ENCODE results near the gene C16orf92. TPM values are rescaled to one million over a fixed set of nuclear protein-coding genes. Genes with fewer than 3 reads are reported as not detected.

Gene C16orf92
- total and polyA plus RNA-seq, 5 donors = not detected

Other genes starting within 250 kb of the C16orf92 start
- gene ZG16, start 244.9 kb upstream of the C16orf92 start, total RNA-seq = not detected
- not detected for gene ZG16, start 244.9 kb upstream of the C16orf92 start, polyA plus RNA-seq
- gene KIF22, start 232.4 kb upstream of the C16orf92 start, total RNA-seq = 10 to 100 TPM; 19.0 to 53.8 (median 41.6) TPM
- 89.6 TPM for gene KIF22, start 232.4 kb upstream of the C16orf92 start, polyA plus RNA-seq
- gene MAZ, start 216.7 kb upstream of the C16orf92 start, total RNA-seq = 100 to 1,000 TPM in 3 of 4 donors, 10 to 100 TPM in 1; 82.3 to 113 (median 104) TPM
- 69.3 TPM for gene MAZ, start 216.7 kb upstream of the C16orf92 start, polyA plus RNA-seq
- 1 to 10 TPM; 2.5 to 5.0 (median 4.4) TPM for gene PRRT2, start 211.0 kb upstream of the C16orf92 start, total RNA-seq
- 4.8 TPM for gene PRRT2, start 211.0 kb upstream of the C16orf92 start, polyA plus RNA-seq
- 10 to 100 TPM; 13.7 to 20.3 (median 15.2) TPM for gene PAGR1, start 207.0 kb upstream of the C16orf92 start, total RNA-seq
- gene PAGR1, start 207.0 kb upstream of the C16orf92 start, polyA plus RNA-seq = 33.8 TPM
- 10 to 100 TPM; 48.2 to 73.9 (median 64.0) TPM for gene MVP, start 202.7 kb upstream of the C16orf92 start, total RNA-seq
- 50.6 TPM for gene MVP, start 202.7 kb upstream of the C16orf92 start, polyA plus RNA-seq
- gene CDIPT, start 160.0 kb upstream of the C16orf92 start, total RNA-seq = 100 to 1,000 TPM in 2 of 4 donors, 10 to 100 TPM in 2; 86.7 to 109 (median 99.1) TPM
- gene CDIPT, start 160.0 kb upstream of the C16orf92 start, polyA plus RNA-seq = 106 TPM
- gene SEZ6L2, start 123.6 kb upstream of the C16orf92 start, total RNA-seq = 1 to 10 TPM; 1.5 to 3.6 (median 2.1) TPM
- gene SEZ6L2, start 123.6 kb upstream of the C16orf92 start, polyA plus RNA-seq = 0.36 TPM
- under 1 TPM in 3 of 4 donors, not detected in 1; 0.24 to 0.50 (median 0.28) TPM for gene ASPHD1, start 122.7 kb upstream of the C16orf92 start, total RNA-seq
- 0.14 TPM for gene ASPHD1, start 122.7 kb upstream of the C16orf92 start, polyA plus RNA-seq
- gene KCTD13, start 97.0 kb upstream of the C16orf92 start, total RNA-seq = 10 to 100 TPM in 2 of 4 donors, 1 to 10 TPM in 2; 7.3 to 12.8 (median 9.2) TPM
- gene KCTD13, start 97.0 kb upstream of the C16orf92 start, polyA plus RNA-seq = 7.1 TPM
- 10 to 100 TPM; 79.7 to 90.4 (median 82.1) TPM for gene TMEM219, start 61.1 kb upstream of the C16orf92 start, total RNA-seq
- 97.4 TPM for gene TMEM219, start 61.1 kb upstream of the C16orf92 start, polyA plus RNA-seq
- 10 to 100 TPM; 37.2 to 40.1 (median 39.4) TPM for gene TAOK2, start 49.3 kb upstream of the C16orf92 start, total RNA-seq
- 38.3 TPM for gene TAOK2, start 49.3 kb upstream of the C16orf92 start, polyA plus RNA-seq
- gene HIRIP3, start 27.6 kb upstream of the C16orf92 start, total RNA-seq = 10 to 100 TPM; 11.6 to 21.7 (median 17.5) TPM
- gene HIRIP3, start 27.6 kb upstream of the C16orf92 start, polyA plus RNA-seq = 19.1 TPM
- 10 to 100 TPM; 32.7 to 44.6 (median 37.1) TPM for gene INO80E, start 27.0 kb upstream of the C16orf92 start, total RNA-seq
- gene INO80E, start 27.0 kb upstream of the C16orf92 start, polyA plus RNA-seq = 59.1 TPM
- under 1 TPM; 0.40 to 0.59 (median 0.47) TPM for gene DOC2A, start 12.2 kb upstream of the C16orf92 start, total RNA-seq
- 0.77 TPM for gene DOC2A, start 12.2 kb upstream of the C16orf92 start, polyA plus RNA-seq
- not detected for gene TLCD3B, start 8.1 kb downstream of the C16orf92 start, total RNA-seq
- not detected for gene TLCD3B, start 8.1 kb downstream of the C16orf92 start, polyA plus RNA-seq
- gene ALDOA, start 42.6 kb downstream of the C16orf92 start, total RNA-seq = 1,000 to 10,000 TPM; 2,625 to 3,581 (median 3,363) TPM
- 3,115 TPM for gene ALDOA, start 42.6 kb downstream of the C16orf92 start, polyA plus RNA-seq
- 10 to 100 TPM; 31.3 to 40.8 (median 36.0) TPM for gene PPP4C, start 52.8 kb downstream of the C16orf92 start, total RNA-seq
- gene PPP4C, start 52.8 kb downstream of the C16orf92 start, polyA plus RNA-seq = 51.8 TPM
- gene TBX6, start 68.7 kb downstream of the C16orf92 start, total RNA-seq = 1 to 10 TPM in 2 of 4 donors, under 1 TPM in 2; 0.67 to 1.2 (median 1.0) TPM
- 0.93 TPM for gene TBX6, start 68.7 kb downstream of the C16orf92 start, polyA plus RNA-seq
- gene YPEL3, start 73.0 kb downstream of the C16orf92 start, total RNA-seq = 10 to 100 TPM; 54.4 to 79.2 (median 71.2) TPM
- 118 TPM for gene YPEL3, start 73.0 kb downstream of the C16orf92 start, polyA plus RNA-seq
- 1 to 10 TPM; 1.3 to 3.7 (median 3.2) TPM for gene GDPD3, start 90.3 kb downstream of the C16orf92 start, total RNA-seq
- 2.6 TPM for gene GDPD3, start 90.3 kb downstream of the C16orf92 start, polyA plus RNA-seq
- 10 to 100 TPM; 55.9 to 67.8 (median 64.3) TPM for gene MAPK3, start 100.0 kb downstream of the C16orf92 start, total RNA-seq
- 78.1 TPM for gene MAPK3, start 100.0 kb downstream of the C16orf92 start, polyA plus RNA-seq
- gene CORO1A, start 160.4 kb downstream of the C16orf92 start, total RNA-seq = 10 to 100 TPM; 10.3 to 22.4 (median 14.6) TPM
- 7.3 TPM for gene CORO1A, start 160.4 kb downstream of the C16orf92 start, polyA plus RNA-seq
- 10 to 100 TPM; 75.2 to 89.6 (median 84.6) TPM for gene BOLA2B, start 170.5 kb downstream of the C16orf92 start, total RNA-seq
- gene BOLA2B, start 170.5 kb downstream of the C16orf92 start, polyA plus RNA-seq = 184 TPM
- gene SLX1A, start 170.7 kb downstream of the C16orf92 start, total RNA-seq = 10 to 100 TPM in 2 of 4 donors, 1 to 10 TPM in 2; 8.9 to 20.8 (median 13.9) TPM
- 24.6 TPM for gene SLX1A, start 170.7 kb downstream of the C16orf92 start, polyA plus RNA-seq
- gene SULT1A3, start 176.1 kb downstream of the C16orf92 start, total RNA-seq = 10 to 100 TPM in 3 of 4 donors, 1 to 10 TPM in 1; 9.6 to 14.0 (median 10.8) TPM
- 10.0 TPM for gene SULT1A3, start 176.1 kb downstream of the C16orf92 start, polyA plus RNA-seq
- gene NPIPB13, start 225.3 kb downstream of the C16orf92 start, total RNA-seq = 1 to 10 TPM; 3.1 to 5.3 (median 4.3) TPM
- 2.0 TPM for gene NPIPB13, start 225.3 kb downstream of the C16orf92 start, polyA plus RNA-seq

Data from right cardiac atrium (tissue), 5 donors.